CD4-positive, alpha-beta T cell treated with Interleukin-10 for 1 hour (primary cell): ENCODE results near the gene ADCY1.

ENCODE experiments used
- DNase-seq: peaks from one replicate; pipeline ENCODE4 v3.0.0-alpha.2; 2020

The ADCY1 gene

DNA sequence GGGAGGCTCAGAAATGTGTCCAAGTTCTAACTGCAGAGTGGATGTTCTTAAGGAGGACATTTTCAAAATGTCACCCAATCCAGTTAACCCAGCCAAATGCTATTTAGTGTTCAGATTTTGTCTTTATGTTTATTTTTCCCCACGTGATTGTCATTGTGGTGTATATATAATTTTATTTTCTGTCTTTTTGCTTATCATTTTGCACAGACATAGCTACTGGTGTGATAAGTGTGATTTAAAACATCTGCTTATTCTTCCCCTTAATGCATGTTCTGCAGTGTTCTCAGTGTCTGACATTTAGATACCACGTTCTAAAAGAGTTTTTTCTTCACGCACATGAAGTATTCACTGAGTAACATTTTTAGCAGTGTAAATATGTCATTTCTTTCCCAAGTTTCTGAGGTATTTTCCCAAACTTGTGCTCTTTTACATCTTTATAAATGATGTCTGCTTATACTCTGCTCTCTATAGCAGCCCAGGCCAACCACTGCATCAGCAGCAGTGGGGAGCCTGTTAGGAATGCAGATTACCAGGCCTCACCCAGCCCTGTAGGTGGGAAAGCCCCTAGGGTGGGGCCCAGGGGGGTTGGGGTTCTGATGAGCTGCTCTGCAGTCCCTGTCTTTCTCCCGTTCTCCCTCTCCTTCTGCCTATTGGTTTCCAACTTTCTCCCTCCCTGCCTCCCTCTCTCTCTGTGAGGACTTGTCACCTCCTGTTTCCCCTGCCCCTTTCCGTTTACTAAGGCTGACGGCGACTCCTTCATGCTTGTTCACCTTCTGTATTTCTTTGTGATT, 20.8 kb downstream of the ADCY1 start:
- no peak for DNase-seq

DNA sequence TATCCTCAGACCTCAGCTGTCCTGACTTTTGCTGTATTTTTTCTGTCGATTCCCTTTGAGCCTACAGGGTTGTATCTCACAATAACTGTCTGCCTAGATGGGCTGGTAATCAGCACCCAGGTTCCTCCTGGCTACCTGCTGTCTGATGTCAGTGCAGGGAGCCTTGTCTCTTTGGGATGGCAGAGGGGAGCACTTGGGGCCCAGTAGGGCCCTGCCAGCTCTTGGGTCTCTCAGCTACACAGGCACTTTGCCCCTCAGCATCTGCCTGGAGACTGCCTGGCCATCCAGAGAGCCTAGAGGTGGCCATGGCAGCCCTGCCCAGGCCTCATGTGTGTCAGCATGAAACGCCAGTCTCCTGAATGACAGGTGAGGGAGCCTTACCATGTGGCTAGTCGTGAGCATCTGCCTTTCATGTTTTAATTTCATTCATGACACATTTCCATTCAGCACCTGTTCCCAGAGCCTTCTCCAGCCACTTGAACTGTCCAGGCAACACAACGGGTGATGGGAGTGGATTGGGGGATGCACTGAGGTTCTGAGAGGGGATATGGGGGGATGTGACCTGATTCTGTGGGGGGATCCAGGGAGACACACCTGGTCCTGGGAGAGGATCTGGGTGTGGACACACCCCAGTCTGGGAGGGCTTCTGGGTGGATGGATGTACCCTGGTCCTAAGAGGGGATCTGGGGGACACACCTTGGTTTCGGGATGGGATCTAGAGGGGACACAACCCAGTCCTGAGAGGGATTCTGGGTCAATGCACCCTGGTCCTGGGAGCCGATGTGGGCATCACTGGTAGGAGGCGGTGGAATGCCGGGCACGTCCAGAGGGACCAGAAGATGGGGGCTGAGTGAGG, 21.9 kb downstream of the ADCY1 start:
- DNase-seq: no peak

DNA sequence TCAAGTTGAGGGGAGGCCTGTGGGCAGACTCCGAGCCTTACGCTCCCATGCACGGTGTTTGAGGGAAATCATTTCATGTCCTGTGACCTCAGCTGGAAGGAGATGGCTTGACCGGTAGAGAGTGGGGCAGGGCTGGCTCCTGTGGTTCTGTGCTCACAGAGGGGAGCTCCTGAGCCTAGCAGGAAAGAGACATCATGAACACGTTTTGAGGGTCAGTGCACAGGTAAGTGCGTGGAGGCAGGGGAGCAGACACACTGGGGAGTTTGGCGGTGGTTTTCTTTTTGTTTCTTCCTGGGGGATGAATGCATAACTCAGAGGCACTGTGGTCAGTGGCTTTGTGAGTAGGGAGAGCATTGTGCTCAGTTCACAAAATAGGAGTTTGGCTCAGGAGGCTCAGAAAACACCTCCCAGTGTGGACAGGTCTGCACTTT, 22.5 kb downstream of the ADCY1 start:
- DNase-seq: no peak

DNA sequence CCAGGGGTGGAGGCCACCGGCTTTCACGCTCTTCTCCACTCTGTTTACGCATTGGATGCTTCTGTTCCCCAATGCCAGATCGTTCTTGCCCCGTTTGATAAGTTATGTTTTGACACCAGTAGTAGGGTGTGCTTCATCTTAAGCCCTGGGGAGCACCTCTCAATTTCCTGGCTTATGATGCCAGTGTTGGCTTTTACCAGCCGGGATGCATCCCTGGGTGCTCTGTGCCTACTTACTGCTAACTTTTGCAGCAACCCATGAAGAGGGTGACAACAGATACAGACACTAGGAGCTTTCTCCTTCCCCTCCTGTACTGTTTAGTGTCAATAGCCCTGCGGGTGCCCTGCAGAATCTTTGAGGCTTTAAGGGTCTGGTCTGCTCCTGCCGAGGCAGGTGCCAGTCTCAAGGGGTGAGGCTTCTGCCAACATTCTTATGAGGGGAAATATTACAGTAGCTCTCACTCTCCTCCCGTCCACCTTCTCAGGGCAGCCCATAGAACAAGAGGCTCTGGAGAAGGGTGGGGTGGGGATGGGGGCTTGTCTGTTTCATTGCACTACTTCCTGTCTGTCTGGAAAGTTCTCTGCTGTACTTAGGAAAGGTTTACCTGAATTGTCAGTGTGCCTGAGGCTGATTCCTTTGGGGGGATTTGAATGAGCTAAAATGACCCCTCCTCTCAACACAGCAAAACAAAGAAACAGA, 23.3 kb downstream of the ADCY1 start:
- DNase-seq: no peak

DNA sequence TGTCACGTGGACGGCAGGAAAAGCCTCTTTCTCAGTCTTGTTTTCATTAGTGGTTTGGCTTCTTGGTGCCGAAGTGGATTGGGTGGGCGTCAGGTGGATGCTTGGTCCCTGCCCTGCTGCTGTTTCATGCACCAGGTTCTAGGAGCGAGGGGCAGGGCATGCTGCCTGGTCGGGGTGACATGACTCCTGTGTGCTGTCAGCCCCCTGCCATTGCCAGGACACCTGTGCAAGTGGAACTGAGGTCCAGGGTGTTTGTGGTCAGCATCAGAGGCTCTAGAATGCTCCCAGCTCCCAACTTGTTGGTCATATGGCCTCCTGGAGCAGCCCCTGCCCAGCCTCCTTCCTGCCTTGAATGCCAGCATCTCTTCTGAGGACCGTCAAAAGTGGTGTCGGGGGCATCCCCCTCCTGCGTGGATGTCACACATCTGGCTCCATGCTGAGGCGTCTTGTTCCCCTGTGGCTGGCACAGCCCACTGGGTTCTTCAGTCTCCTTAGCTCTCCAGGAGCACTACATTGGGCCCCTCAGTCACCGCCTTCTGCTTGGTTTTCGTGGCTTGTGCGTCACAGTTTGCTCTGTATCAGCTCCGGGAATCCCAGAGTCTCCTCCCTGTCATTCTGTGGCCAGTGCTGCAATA, 24.8 kb downstream of the ADCY1 start:
- DNase-seq: no peak

DNA sequence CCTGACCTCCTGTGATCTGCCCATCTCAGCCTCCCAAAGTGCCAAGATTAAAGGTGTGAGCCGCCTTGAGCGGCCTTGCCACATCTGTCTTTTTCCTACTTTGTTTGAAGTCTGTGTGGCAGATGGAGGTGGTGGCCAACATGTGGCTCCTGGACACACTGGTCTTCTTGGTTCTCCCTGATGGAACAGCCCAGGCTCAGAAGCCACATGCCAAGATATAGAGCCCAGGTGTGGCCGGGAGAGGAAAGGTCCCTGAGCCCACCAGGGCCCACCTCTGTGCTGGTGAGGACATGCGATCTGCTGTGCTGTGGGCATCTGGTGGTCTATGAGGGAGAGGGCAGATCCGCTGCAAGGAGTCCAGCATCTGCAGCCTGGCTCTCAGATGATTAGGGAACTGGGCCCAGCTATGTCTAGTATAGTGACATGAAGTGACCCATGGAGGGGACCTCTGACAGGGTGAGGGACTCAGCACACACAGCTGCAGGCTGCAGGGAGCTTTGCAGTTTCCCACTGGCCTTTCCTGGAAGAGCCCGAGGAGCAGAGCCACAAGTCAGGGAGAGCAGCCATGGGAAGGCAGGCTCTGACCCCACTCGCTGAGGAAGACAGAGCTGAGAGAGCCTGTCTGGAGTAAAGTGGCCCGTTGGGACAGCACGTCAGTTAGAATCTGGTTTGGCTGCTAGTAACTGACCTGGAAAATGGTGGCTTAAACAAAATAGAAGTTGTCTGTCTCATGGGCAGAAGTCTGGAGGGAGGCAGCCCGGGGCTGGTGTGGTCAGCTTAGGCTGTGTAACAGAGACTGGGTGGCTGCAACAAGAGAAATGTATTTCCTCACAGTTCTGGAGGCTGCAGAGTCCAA, 25.9 kb downstream of the ADCY1 start:
- DNase-seq: no peak

DNA sequence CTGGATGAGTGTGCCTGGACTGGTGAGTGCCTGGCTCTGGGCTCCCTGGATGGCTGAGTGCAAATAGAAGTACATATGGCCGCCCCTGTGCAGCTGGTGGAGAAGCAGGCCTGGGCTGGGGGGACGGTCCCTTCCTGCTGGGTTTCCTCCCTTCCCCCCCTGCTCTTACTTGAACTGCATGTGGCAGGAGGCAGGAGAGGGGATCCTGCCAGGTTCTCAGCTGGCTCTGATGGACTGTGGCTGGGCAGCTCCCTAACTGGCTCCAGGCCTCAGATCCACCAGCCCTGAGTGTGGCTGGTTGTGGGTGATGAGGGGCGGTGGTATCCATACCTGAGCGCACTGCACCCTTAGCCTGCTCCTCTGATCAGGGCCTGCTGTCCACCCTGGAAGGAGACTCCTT, 26.9 kb downstream of the ADCY1 start:
- no peak for DNase-seq

DNA sequence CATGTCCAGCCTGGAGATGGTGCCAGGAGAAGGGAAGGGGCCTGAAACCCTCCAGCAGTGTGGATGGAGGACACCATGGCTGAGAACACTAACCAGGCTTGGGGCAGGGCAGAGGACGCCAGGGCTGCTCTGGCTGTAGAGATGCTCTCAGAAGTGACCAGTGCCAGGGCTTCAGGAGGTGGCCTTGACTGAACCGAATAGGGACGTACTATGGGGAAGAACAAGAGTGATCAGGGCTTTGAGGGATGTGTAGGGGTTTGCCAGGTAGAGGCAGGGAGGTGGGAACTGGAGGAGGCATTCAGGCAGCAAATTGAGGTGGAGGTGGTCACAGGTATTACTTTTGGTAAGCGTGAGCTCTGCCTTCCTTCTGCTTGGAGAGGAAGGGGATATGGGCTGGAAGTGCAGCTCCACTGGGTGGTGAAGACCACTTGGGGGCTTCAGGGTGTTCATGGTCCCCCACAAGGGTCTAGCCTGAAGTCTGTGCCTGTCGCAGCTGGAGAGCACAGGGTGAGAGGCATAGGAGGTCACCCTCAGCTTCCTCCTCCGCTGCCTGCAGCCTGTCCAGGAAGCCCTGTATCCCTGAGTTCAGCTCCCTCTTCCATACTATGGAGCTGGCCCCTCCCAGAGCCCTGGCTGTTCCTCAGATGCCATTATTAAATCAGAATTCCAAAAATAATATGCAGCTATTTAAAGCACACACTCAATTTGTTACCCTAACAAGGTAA, 27.8 kb downstream of the ADCY1 start:
- DNase-seq: no peak

DNA sequence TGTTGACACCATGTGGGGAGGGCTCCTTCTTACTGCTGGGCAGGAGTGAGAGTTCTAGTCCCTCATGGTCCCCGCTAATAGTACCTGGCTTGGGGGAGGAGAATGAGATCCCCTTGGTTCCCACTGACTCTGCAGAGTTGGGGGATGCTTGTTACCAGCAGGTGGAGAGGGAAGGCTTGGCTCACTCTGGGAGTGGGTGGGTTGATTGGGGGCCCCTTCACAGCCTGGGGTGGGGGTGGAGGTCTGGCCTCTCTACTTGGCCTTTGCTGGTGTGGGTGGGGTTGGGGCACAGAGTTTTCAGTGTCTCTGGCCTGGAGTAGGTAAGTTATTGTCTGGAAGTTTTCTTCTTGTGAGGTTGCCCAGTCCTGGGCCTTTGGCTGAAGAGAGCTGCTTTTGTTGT, 31.9 kb downstream of the ADCY1 start:
- DNase-seq: no peak

DNA sequence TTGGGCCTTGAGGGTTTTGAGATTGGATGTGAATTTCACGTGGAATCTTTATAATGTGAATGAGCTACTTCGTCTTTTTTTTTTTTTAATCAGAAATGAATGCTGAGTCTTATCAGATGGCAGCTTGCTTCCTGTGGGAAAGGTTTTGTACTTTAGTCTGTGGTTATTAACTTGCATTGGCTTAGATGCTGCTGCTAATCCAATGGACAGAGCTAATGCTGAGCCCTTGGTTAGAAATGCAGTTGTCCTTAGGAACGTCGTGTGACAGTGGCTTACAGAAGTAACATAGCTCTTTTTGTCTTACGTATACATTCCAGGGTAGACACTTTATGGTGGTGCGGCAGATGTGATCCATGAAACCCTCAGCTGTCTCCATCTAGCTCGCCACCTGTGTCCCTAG, 32.8 kb downstream of the ADCY1 start:
- DNase-seq: no peak

DNA sequence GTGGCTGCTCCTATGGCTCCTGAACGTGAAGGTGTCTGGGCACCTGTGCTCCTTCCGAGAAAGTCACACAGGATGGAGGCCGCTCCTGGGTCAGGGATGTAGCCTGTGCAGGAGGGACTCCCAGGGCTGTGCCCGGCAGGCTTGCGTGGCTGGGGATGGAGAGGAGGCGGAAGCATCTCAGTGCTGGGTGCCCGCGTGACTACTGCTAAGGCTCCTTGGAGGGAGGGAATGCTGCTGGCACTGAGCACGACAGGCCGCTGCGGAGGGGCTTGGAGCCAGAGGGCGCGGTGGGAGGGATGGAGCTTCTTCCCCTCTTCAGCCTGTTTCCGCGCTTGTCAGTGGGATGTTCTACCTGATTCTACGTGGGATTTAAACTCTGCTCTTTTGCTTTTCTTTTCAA, 35.0 kb downstream of the ADCY1 start:
- no peak for DNase-seq

DNA sequence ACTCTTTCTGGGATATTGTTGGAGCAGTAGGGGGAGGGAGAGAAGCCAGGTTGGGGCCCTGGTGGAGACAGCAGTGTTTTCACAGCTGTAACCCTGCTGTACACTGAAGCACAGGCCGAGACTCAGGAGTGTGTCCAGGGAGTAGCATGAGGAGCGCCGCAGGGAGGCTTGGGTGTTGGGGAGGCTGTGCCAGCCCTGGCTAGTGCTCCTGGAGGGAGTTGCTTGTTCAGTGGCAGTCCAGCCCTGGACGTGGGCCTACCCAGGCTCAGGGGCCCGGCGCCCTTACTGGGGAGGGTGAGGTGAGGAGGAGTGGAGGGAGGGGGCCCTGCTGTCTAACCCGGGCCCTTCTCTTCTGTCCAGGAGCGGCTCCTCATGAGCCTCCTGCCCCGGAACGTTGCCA, 35.9 kb downstream of the ADCY1 start:
- DNase-seq: no peak

DNA sequence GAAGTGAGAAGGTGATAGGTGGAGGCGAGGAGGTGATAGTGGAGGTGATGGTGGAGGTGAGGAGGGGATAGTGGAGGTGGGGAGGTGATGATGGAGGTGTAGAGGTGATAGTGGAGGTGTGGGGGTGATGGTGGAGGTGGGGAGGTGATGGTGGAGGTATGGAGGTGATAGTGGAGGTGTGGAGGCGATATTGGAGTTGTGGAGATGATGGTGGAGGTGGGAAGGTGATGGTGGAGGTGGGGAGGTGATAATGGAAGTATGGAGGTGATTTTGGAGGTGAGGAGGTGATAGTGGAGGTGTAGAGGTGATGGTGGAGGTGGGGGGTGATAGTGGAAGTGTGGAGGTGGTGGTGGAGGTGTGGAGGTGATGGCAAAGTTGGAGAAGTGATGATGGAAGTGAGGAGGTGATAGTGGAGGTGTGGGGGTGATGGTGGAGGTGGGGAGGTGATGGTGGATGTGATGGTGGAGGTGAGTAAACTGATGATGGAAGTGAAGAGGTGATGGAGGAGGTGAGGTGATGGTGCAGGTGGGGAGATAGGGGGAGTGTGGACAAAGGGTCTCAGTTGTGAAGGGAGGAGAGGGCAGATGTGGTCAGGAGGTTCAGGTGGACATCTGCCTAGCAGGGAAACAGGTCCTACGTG, 36.6 kb downstream of the ADCY1 start:
- no peak for DNase-seq

DNA sequence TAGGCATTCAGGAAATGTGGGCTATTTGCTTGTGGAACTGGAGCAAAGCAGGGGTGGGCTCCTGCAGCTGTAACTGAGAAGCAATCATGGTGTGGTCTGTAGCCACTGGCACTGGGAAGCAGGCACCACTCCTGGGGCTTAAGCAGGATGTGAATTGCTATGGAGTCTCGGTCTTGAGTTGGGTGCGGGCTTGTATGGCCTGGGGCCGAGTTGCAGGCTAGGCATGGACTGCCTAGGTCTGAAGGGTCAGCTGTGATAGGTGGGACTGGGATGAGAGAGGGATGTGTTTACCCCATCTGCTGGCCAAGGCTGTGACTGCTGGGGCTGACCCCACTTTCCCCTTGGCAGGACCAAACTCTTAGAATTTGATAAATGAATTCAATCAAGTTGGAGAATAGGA, 43.0 kb downstream of the ADCY1 start:
- no peak for DNase-seq

DNA sequence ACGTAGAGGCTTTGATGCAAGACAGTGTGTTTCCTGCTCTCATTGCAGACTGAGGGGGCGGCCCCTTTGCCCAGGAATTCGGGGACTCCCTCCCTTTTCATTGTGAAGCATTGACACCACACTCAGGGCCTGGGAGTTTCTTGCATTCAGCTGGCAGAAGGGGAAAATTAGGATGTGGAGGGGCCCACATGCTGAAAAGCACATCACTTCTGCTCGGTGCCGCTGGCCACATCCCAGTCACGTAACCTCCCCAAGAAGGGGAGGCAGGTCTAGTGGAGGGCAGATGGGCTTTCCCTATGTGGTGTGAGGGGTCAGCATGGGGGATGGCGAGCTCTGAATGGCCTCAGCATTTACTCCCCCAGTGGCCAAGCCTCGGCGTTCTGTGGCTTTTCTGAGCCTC, 47.9 kb downstream of the ADCY1 start:
- no peak for DNase-seq

DNA sequence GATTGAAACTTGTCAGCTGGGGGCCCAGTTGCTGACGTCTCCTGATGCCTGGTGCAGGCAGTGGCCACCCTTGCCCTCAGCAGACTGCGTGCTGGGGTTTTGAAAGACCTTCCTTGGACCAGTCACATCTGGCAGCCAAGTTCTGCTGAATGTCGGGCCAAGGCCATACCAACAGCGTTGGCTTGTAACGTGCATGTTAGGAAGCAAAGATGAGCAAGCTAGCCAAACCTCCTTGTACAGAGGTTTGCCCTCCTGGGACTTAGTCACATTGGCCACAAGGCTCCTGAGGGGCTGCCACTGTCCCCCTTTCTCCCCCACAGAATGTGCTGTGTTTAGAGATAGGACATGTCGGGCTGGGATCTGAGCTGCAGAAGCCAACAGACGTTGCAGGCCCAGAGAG, 49.0 kb downstream of the ADCY1 start:
- no peak for DNase-seq

DNA sequence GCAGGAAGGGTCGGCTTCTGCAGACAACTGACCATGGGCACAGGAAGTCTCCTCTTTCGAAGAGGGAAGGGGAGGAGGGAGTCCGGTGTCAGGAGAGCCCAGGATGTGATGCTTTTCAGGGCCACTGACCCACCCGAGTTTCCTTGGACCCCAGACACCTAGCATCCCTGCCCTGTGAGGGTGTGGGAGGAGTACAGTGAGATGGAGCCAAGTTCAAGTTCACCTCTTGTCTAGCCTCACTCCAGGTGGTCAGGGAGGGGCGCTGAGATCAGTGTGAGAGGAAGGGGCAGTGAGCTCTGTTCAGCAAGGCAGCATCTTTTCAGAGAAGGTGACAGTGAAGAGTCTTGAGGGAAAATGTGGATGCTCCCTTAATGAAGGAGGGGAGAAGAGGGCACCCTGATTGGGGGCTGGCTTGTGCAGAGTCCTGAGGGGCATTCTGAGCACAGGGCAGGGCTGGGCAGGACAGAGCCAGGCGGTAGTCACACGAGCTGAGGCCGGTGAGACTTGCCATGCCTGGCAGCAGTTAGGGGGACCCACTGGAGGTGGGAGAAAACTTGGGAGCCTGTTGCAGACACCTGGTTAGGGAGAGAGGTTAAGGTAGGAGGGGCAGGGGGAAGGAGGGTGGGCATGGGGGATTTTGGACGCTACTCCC, 49.7 kb downstream of the ADCY1 start:
- DNase-seq: no peak

DNA sequence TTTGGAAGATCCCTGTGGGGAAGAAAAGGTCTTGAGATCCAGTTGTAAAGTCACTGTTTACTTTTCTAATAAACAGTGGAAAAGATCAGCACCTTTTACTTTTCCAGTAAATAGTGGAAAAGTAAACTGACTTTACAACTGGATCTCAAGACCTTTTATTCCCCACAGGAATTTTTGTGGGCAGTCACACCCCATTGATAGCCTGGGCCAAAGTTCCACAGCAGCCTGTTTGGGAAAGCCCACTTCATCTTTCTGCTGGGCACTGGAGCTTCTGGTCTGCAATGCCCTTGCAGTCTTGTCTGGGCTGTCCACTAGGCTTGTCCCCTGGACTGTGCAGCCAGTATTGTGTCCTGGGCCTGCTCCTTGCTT, 50.2 kb downstream of the ADCY1 start:
- no peak for DNase-seq

DNA sequence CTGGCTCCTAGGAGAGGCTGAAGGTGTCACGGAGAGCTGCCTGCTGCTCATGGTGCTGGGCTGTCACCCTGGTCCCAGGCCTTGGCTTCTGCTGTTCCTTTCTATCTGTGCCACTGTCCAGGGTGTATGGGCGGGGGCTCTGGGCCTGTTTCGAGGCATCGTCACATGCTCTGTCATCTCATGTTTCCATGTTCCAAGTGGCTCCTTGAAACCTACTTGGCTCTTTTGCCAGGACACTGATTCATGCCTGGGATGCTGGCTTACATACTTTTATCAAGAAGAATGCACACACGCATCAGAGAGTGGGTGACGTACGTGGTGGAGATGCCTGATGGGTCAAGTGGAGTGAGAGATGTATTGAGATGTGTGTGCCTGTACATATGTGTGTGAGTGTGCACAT, 50.9 kb downstream of the ADCY1 start:
- DNase-seq: no peak

DNA sequence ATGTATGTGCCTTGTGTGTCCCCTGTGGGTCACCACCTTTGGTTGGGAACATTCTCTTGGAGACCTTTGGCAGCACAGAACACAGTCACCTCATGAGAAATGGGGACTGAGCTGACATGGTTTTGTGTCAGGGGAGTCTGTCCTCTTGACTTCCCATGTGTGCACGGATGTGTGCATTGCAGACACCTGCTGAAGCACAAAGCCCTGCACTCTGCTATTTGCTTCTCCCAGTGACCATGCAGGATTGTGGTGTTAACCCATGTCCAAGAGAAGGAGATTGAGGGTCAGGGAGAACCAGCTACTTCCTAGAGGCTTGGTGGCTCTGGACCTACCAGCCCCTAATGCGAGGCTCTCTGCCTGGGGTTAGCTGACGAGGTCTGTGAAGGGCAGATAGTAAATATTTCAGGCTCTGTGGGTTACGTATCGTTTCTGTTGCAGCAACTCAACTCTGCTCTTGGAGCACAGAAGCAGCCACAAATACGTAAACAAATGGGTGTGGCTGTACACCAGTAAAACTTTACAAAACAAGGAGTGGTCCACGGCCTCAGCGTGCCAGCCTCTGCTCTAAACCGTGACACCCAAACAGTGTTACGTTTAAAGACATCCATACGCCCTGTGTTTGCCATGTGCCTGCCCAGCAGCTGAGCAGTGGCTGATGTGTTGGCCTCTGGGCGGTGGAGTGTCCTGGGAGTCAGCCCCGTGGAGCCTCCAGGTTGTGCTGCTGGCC, 51.7 kb downstream of the ADCY1 start:
- DNase-seq: no peak
